Endodermal cell (in vitro differentiated cells): ENCODE results near the gene AEBP1. TPM values are rescaled to one million over a fixed set of nuclear protein-coding genes. Genes with fewer than 3 reads are reported as not detected.

Experiments
- DNase-seq: peaks from one replicate; pipeline ENCODE4 v3.0.0-alpha.2; 2017
- H3K27ac ChIP-seq: 2 replicates; pipeline ENCODE4 v1.5.1; 2013; ENCODE audit warnings: mild to moderate bottlenecking, low read depth, low read length, moderate library complexity
- H3K27me3 ChIP-seq: 2 replicates; pipeline ENCODE4 v1.6.1; 2013; ENCODE audit warnings: mild to moderate bottlenecking, low read length, moderate library complexity; ENCODE audit not compliant: insufficient read depth, control insufficient read depth, poor library complexity, severe bottlenecking
- H3K36me3 ChIP-seq: 2 replicates; pipeline ENCODE4 v1.7.0; 2013; ENCODE audit warnings: mild to moderate bottlenecking, low read length, moderate library complexity; ENCODE audit not compliant: control insufficient read depth, insufficient read depth
- H3K4me1 ChIP-seq: one replicate; pipeline ENCODE4 v1.7.0; 2013; ENCODE audit warnings: low read length; ENCODE audit not compliant: control insufficient read depth, insufficient read depth
- H3K4me3 ChIP-seq: 2 replicates; pipeline ENCODE4 v1.5.1; 2013; ENCODE audit warnings: mild to moderate bottlenecking, low read length, moderate library complexity
- H3K9ac ChIP-seq: 2 replicates; pipeline ENCODE4 v1.6.1; 2013; ENCODE audit warnings: mild to moderate bottlenecking, low read length, moderate library complexity; ENCODE audit not compliant: poor library complexity, severe bottlenecking; ENCODE audit errors: extremely low read depth
- H3K9me3 ChIP-seq: 2 replicates; pipeline ENCODE4 v1.6.1; 2013; ENCODE audit warnings: mild to moderate bottlenecking, low read length, moderate library complexity; ENCODE audit not compliant: control insufficient read depth
- H3K27ac Mint-ChIP-seq: 2 replicates; pipeline ENCODE4 v1.8.0; 2020; ENCODE audit warnings: mixed read lengths
- H3K27me3 Mint-ChIP-seq: 2 replicates; pipeline ENCODE4 v1.8.0; 2021; ENCODE audit warnings: mild to moderate bottlenecking, mixed read lengths; ENCODE audit not compliant: insufficient read depth
- H3K36me3 Mint-ChIP-seq: 2 replicates; pipeline ENCODE4 v1.8.0; 2020; ENCODE audit warnings: low read depth, mixed read lengths
- H3K4me1 Mint-ChIP-seq: 2 replicates; pipeline ENCODE4 v1.8.0; 2020; ENCODE audit warnings: mixed read lengths
- H3K4me3 Mint-ChIP-seq: 2 replicates; pipeline ENCODE4 v1.8.0; 2020; ENCODE audit warnings: mild to moderate bottlenecking, moderate library complexity, mixed read lengths
- H3K9me3 Mint-ChIP-seq: 2 replicates; pipeline ENCODE4 v1.8.0; 2020; ENCODE audit warnings: mild to moderate bottlenecking, mixed read lengths
- WGBS, 2 experiments: methylation state at CpG; one replicate each; pipeline versions ENCODE4 v1.1.5 to v1.1.7; 2013; ENCODE audit warnings: missing lambda C conversion rate in 2 of 2, mixed read lengths in 1 of 2; ENCODE audit not compliant: insufficient coverage in 1 of 2, insufficient read length in 1 of 2; 5-methylcytosine and 5-hydroxymethylcytosine counted together
- total RNA-seq, 2 donors: library from RNA; stranded (reverse); fragmentation: NEBNext Ultra II Directional in 1 of 2; extraction: Animal tissue kit (Norgen Biotek cat#: 25700) in 1 of 2; gene quantifications; 2 replicates in 1 of 2; 3 replicates in 1 of 2; pipeline ENCODE4 v1.2.1, GENCODE V29; 2021
- TF ChIP-seq, protein P1 (sequence below): fragments of 200-600 bp; sonication (generic); conservative IDR thresholded peaks from 2 replicates; pipeline ENCODE4 v1.5.0; 2021; ENCODE audit warnings: antibody characterized with exemption, mild to moderate bottlenecking

Gene AEBP1
- total RNA-seq, 2 donors from 2014 or later = 55.2 to 65.8 TPM

DNA sequence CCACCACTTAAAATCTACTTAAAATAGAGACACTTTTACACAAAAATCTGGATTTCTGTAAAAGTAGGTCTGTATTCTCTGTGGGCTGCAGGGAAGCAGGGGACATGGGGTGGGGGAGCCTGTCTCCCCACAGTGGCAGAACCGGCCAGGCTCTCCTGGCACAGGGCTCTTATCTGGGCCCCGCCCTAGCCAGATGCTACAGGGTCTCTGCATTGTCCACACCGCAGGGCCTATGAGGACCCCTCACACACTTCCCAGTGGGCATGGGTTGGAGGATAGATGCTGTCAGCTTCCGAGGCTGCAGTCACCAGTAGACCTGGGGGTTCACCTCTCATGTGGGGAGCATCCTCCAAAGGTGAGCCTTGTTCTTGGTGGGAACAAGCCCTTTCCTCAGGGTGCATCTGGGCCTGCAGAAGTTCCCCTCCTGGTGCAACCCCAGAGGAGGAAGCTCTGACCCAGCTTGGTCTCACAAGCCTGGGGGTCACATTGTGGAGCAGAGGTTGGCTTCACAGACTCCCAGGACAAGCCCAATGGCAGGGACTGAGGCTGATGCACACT lies 52.4 kb downstream of the AEBP1 start:
- H3K27me3 Mint-ChIP-seq = no peaks in the 10 kb centered on the region
- H3K27ac ChIP-seq = no peak overlapping the region
- H3K4me1 ChIP-seq = no peaks in the 10 kb centered on the region
- no peaks in the 10 kb centered on the region for H3K27me3 ChIP-seq
- no peak overlapping the region for H3K4me3 Mint-ChIP-seq
- no peak overlapping the region for H3K4me3 ChIP-seq
- peak; percentile 29 for DNase-seq
- H3K9ac ChIP-seq = no peak overlapping the region
- no peaks in the 10 kb centered on the region for H3K9me3 ChIP-seq
- WGBS, 2 experiments = 93 to 94% methylated on average over 2 to 4 of the region's 4 CpGs
- H3K27ac Mint-ChIP-seq = no peak overlapping the region
- no peaks in the 10 kb centered on the region for H3K4me1 Mint-ChIP-seq
- H3K36me3 ChIP-seq = no peaks in the 10 kb centered on the region
- TF ChIP-seq, protein P1, sequence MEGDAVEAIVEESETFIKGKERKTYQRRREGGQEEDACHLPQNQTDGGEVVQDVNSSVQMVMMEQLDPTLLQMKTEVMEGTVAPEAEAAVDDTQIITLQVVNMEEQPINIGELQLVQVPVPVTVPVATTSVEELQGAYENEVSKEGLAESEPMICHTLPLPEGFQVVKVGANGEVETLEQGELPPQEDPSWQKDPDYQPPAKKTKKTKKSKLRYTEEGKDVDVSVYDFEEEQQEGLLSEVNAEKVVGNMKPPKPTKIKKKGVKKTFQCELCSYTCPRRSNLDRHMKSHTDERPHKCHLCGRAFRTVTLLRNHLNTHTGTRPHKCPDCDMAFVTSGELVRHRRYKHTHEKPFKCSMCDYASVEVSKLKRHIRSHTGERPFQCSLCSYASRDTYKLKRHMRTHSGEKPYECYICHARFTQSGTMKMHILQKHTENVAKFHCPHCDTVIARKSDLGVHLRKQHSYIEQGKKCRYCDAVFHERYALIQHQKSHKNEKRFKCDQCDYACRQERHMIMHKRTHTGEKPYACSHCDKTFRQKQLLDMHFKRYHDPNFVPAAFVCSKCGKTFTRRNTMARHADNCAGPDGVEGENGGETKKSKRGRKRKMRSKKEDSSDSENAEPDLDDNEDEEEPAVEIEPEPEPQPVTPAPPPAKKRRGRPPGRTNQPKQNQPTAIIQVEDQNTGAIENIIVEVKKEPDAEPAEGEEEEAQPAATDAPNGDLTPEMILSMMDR = no peak
- H3K36me3 Mint-ChIP-seq = no peaks in the 10 kb centered on the region
- no peaks in the 10 kb centered on the region for H3K9me3 Mint-ChIP-seq

DNA sequence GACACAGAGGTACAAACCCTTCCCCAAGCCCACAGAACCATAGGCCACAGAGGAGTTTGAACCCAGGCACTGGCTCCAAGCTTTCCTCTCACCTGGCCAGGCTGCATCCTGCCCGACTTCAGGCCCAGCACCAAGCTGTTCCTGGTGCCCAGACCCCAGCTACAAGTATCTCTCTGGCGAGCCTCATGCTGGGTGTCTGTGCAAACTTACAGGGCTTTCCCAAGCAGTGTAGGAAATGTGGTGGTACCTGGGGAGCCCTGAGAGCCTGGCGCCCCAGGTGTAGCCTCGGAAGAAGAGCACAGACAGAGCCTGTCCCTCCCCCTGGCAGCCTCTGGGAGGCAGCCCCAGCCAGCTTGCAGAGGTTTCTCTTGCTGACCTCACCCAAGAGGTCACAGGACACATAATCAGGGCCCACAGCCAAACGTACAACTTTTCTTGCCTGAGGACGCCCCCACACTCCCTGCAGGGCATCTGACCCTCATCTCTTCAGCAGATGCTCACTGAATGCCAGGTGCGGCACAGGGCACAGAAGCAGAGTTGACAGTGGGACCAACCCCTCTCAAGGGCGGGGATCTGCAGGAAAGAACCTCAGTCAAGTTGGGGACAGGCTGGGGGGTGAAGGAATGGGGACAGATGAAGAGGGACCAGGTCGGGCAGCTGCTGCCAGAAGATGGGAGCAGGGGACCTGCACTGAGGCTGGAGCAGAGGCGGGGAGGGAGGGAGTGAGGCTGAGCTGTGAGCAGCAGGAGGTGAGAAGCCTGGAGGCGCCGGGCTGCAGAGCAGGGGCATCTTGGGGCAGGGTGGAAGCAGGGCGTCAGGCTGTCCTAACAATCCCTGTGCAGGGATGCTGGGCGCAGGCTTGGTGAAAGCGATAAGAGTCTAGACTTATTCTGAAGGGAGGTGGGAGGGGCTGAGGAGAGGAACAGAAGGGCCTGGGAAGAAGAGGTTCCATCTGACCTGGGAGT lies 53.3 kb downstream of the AEBP1 start:
- peak; percentile 57 for DNase-seq
- Mint-ChIP-seq H3K9me3 (no peaks in the 10 kb centered on the region), H3K4me1 (no peaks in the 10 kb centered on the region), H3K4me3 (no peak overlapping the region), H3K36me3 (no peaks in the 10 kb centered on the region), H3K27me3 (no peaks in the 10 kb centered on the region), H3K27ac (peak overlapping the region; percentile 11)
- 82 to 83% methylated on average over 7 to 15 of the region's 15 CpGs for WGBS, 2 experiments
- H3K9me3 ChIP-seq = no peaks in the 10 kb centered on the region
- no peaks in the 10 kb centered on the region for H3K27me3 ChIP-seq
- TF ChIP-seq, protein P1 = no peak
- H3K9ac ChIP-seq = no peak overlapping the region
- no peak overlapping the region for H3K4me3 ChIP-seq
- H3K27ac ChIP-seq = no peak overlapping the region
- H3K4me1 ChIP-seq = no peaks in the 10 kb centered on the region
- H3K36me3 ChIP-seq = no peaks in the 10 kb centered on the region

DNA sequence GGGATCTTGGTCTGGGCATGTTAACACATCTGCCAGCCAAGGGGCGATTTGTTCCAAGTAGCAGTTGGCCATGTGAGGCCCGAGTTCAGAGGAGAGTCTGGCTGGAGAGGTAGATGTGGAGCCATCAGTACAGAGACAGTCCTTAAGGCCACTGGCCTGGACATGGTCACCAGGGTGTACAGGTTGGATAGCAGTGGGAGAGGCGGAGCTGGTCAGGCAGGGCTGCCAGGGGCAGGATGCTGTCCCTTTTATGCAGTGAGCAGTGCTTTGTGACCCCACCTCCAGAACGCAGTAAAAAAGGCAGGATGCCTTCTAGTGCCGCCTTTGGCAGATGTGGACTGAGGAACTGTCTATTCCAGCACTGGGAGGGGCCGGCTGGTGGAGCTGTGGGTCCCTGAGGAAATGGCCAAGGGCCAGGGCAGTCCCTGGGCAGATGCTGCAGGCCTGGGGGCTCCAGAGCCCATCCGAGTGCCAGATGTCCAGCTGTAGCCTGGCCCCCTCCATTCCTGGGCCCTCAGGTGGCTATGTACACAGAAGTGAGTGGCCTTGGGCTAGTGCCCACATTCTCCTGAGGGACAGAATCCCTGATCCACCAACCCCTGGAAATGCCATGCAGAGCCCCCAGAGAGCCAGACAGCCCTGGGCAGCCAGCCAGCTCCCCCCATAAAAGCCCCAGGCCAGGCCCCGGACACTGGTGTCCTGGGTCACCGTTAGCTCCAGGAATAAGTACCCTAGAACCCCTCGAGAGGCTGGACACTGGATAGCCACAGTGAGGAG lies 54.1 kb downstream of the AEBP1 start:
- H3K4me1 Mint-ChIP-seq = no peaks in the 10 kb centered on the region
- H3K4me3 Mint-ChIP-seq = no peak overlapping the region
- H3K9ac ChIP-seq = no peak overlapping the region

More for the DNA sequence above, 54.1 kb downstream of the AEBP1 start:
- Histone ChIP-seq H3K27me3 (no peaks in the 10 kb centered on the region), H3K36me3 (no peaks in the 10 kb centered on the region), H3K4me1 (no peaks in the 10 kb centered on the region), H3K27ac (no peak overlapping the region), H3K4me3 (no peak overlapping the region), H3K9me3 (no peaks in the 10 kb centered on the region)
- Mint-ChIP-seq H3K9me3 (no peaks in the 10 kb centered on the region), H3K27me3 (no peaks in the 10 kb centered on the region), H3K27ac (peak overlapping the region; percentile 11), H3K36me3 (no peaks in the 10 kb centered on the region)
- peak; percentile 37 for DNase-seq
- WGBS, 2 experiments = 86 to 87% methylated on average over 5 to 10 of the region's 10 CpGs
- TF ChIP-seq, protein P1 = no peak
